Trophoblast cell (in vitro differentiated cells and primary cell): ENCODE data around the gene CARHSP1.
A peak's percentile ranks its signal among the peaks of the same experiment; 100 is the strongest.

Source experiments
- DNase-seq, 2 donors: peaks; one replicate each; pipeline ENCODE4 v3.0.0-alpha.2; 2016
- H2AFZ ChIP-seq: 2 replicates; pipeline ENCODE4 v1.6.1; 2013; ENCODE audit warnings: low read length, moderate library complexity, mild to moderate bottlenecking; ENCODE audit not compliant: insufficient read depth, poor library complexity
- H2AK5ac ChIP-seq: 2 replicates; pipeline ENCODE4 v1.6.1; 2013; ENCODE audit warnings: mild to moderate bottlenecking, low read length
- H2BK120ac ChIP-seq: 2 replicates; pipeline ENCODE4 v1.6.1; 2013; ENCODE audit warnings: low read length, mild to moderate bottlenecking, moderate library complexity; ENCODE audit not compliant: insufficient read depth, poor library complexity
- H2BK12ac ChIP-seq: 2 replicates; pipeline ENCODE4 v1.6.1; 2013; ENCODE audit warnings: mild to moderate bottlenecking, low read length, moderate library complexity
- H2BK5ac ChIP-seq: 2 replicates; pipeline ENCODE4 v1.6.1; 2013; ENCODE audit warnings: low read length, low read depth, moderate library complexity, mild to moderate bottlenecking; ENCODE audit not compliant: poor library complexity
- H3K14ac ChIP-seq: 2 replicates; pipeline ENCODE4 v1.6.1; 2013; ENCODE audit warnings: mild to moderate bottlenecking, low read length
- H3K18ac ChIP-seq: 2 replicates; pipeline ENCODE4 v1.6.1; 2013; ENCODE audit warnings: mild to moderate bottlenecking, low read length
- H3K23ac ChIP-seq: 2 replicates; pipeline ENCODE4 v1.6.1; 2013; ENCODE audit warnings: low read length
- H3K27ac ChIP-seq: 2 replicates; pipeline ENCODE4 v1.5.1; 2013; ENCODE audit warnings: low read depth, mild to moderate bottlenecking, inconsistent platforms, low read length, moderate library complexity
- H3K27me3 ChIP-seq: 2 replicates; pipeline ENCODE4 v1.6.1; 2013; ENCODE audit warnings: inconsistent platforms, mild to moderate bottlenecking, low read length, moderate library complexity; ENCODE audit not compliant: insufficient read depth
- H3K36me3 ChIP-seq, 2 experiments: 1 replicate in 1 of 2; 2 replicates in 1 of 2; pipeline ENCODE4 v1.6.1; 2013; ENCODE audit warnings: low read length in 2 of 2, mild to moderate bottlenecking in 2 of 2, moderate library complexity in 1 of 2; ENCODE audit not compliant: insufficient read depth in 2 of 2, control insufficient read depth in 1 of 2
- H3K4ac ChIP-seq: 2 replicates; pipeline ENCODE4 v1.6.1; 2013; ENCODE audit warnings: low read depth, mild to moderate bottlenecking, low read length, moderate library complexity
- H3K4me1 ChIP-seq, 2 experiments: 1 replicate in 1 of 2; 2 replicates in 1 of 2; pipeline ENCODE4 v1.6.1; 2013; ENCODE audit warnings: low read length in 2 of 2, mild to moderate bottlenecking in 2 of 2, moderate library complexity in 1 of 2; ENCODE audit not compliant: insufficient read depth in 2 of 2, control insufficient read depth in 1 of 2
- H3K4me2 ChIP-seq: 2 replicates; pipeline ENCODE4 v1.6.1; 2013; ENCODE audit warnings: inconsistent platforms, mild to moderate bottlenecking, low read length, moderate library complexity
- H3K4me3 ChIP-seq: 2 replicates; pipeline ENCODE4 v1.5.1; 2013; ENCODE audit warnings: mild to moderate bottlenecking, low read depth, low read length, inconsistent platforms
- H3K79me1 ChIP-seq: one replicate; pipeline ENCODE4 v1.6.1; 2013; ENCODE audit warnings: low read length
- H3K79me2 ChIP-seq: 2 replicates; pipeline ENCODE4 v1.6.1; 2013; ENCODE audit warnings: low read length, mild to moderate bottlenecking; ENCODE audit not compliant: control insufficient read depth, insufficient read depth, poor library complexity
- H3K9ac ChIP-seq: 2 replicates; pipeline ENCODE4 v1.6.1; 2013; ENCODE audit warnings: mild to moderate bottlenecking, low read length
- H3K9me3 ChIP-seq: 2 replicates; pipeline ENCODE4 v1.6.1; 2013; ENCODE audit warnings: low read depth, mild to moderate bottlenecking, control low read depth, inconsistent platforms, low read length; ENCODE audit not compliant: insufficient read depth
- H4K12ac ChIP-seq: 2 replicates; pipeline ENCODE4 v1.6.1; 2013; ENCODE audit warnings: low read depth, mild to moderate bottlenecking, low read length, moderate library complexity
- H4K8ac ChIP-seq: 2 replicates; pipeline ENCODE4 v1.6.1; 2013; ENCODE audit warnings: low read depth, mild to moderate bottlenecking, low read length, moderate library complexity
- H4K91ac ChIP-seq: one replicate; pipeline ENCODE4 v1.6.1; 2013; ENCODE audit warnings: low read depth, mild to moderate bottlenecking, low read length, moderate library complexity
- WGBS: extraction: QIAGEN DNeasy Blood & Tissue Kit; methylation state at CpG from one replicate; pipeline ENCODE4 v1.1.7; 2013; ENCODE audit warnings: missing lambda C conversion rate; ENCODE audit not compliant: insufficient read length, insufficient coverage; ENCODE audit errors: extremely low coverage; 5-methylcytosine and 5-hydroxymethylcytosine counted together

CARHSP1 gene

DNA sequence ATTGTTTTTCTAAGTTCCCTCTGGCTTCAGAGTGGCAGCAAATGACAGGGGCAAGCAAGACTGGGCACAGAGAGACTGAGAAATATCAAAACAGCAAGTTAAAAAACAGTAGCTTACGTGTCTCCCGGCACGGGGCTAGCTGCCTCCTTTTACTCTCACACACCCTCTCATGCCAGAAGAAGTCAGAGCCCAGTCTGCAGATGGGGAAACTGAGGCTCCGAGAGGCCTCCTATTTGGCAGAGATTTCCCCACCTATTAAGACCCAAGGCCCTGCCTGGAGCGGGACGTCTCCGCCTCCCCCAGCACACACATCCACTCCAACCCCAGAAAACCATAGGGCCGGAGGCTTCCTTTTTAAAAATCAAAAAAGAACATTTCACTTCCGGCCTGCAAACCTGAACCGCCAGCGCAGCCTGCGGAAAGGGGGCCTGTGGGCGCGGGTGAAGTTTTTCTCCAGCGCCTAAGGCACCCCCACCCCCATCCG is 832 bp downstream of the CARHSP1 start:
- Histone ChIP-seq H2BK12ac (peak overlapping the region; percentile 25), H3K4me1 (peaks cover 29 to 37% of the 10 kb centered on the region in 2 experiments), H3K18ac (peak overlapping the region; percentile 71), H3K27me3 (no peaks in the 10 kb centered on the region), H3K36me3 (peaks cover 9 to 11% of the 10 kb centered on the region in 2 experiments), H3K23ac (no peak overlapping the region), H4K91ac (peak overlapping the region; percentile 91), H3K14ac (peak overlapping the region; percentile 90), H3K4me2 (peak overlapping the region; percentile 96), H4K12ac (peak overlapping the region; percentile 54), H4K8ac (peak overlapping the region; percentile 63), H2AFZ (peak overlapping the region; percentile 19), H3K79me2 (peaks cover 37% of the 10 kb centered on the region), H2AK5ac (peak overlapping the region; percentile 58), H3K9me3 (no peaks in the 10 kb centered on the region), H2BK5ac (peak overlapping the region; percentile 77), H3K27ac (peak overlapping the region; percentile 88), H3K79me1 (peaks cover 30% of the 10 kb centered on the region), H3K4ac (peak overlapping the region; percentile 93), H3K9ac (peak overlapping the region; percentile 95), H2BK120ac (peak overlapping the region; percentile 87), H3K4me3 (peak overlapping the region; percentile 85)
- no CpG with 5 or more reads among the region's 16 CpGs for WGBS
- no peak for DNase-seq

DNA sequence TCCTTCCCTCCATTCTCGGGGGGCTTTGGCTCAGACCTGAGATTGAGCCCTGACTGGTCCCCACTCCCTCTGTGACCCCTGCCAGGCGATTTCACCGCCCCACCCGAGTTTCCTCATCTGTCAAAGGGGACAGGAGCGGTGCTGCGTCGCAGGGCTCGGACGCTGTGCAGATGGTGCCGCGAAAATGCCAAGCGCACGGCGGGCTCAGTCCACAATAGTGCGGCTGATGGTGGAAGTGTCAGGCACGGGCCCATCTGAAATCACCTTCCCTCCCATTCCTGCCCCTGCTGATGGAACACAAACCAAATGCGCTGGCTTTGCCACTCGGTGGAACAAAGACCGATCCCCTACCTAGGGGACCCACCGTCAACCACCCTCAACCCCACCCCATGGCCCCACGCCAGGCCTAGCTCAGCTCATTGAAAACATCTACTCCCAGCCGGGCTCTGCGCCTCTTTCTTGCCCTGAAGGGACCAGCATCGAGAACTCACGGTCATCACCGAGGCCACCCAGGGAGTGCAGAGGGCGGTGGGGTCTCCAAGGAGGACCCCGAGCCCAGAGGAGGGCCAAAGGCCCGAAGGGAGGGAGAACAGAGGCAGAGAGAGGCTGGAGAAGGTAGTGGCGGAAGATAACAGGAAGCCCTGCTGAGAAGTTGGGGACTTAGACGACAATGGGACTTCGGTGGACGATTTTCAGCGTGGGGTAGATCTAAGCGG is 1.4 kb downstream of the CARHSP1 start:
- WGBS: no CpG with 5 or more reads among the region's 35 CpGs
- H3K9me3 ChIP-seq: no peaks in the 10 kb centered on the region
- H3K79me1 ChIP-seq: peaks cover 30% of the 10 kb centered on the region
- peak overlapping the region; percentile 88 for H3K27ac ChIP-seq
- H2AFZ ChIP-seq: peak overlapping the region; percentile 62
- peak overlapping the region; percentile 87 for H2AK5ac ChIP-seq
- H4K12ac ChIP-seq: peak overlapping the region; percentile 6
- H3K4me2 ChIP-seq: peak overlapping the region; percentile 96
- no peak for DNase-seq
- peak overlapping the region; percentile 93 for H3K4ac ChIP-seq
- H3K23ac ChIP-seq: peak overlapping the region; percentile 29
- H2BK120ac ChIP-seq: peak overlapping the region; percentile 87
- peaks cover 9 to 11% of the 10 kb centered on the region in 2 experiments for H3K36me3 ChIP-seq
- peak overlapping the region; percentile 90 for H3K14ac ChIP-seq
- peaks cover 33 to 42% of the 10 kb centered on the region in 2 experiments for H3K4me1 ChIP-seq
- H3K18ac ChIP-seq: peak overlapping the region; percentile 71
- H3K27me3 ChIP-seq: no peaks in the 10 kb centered on the region
- H3K79me2 ChIP-seq: peaks cover 42% of the 10 kb centered on the region
- H4K91ac ChIP-seq: peak overlapping the region; percentile 91
- peak overlapping the region; percentile 63 for H4K8ac ChIP-seq
- peak overlapping the region; percentile 34 for H2BK12ac ChIP-seq
- peak overlapping the region; percentile 85 for H3K4me3 ChIP-seq
- peak overlapping the region; percentile 95 for H3K9ac ChIP-seq
- H2BK5ac ChIP-seq: peak overlapping the region; percentile 77

DNA sequence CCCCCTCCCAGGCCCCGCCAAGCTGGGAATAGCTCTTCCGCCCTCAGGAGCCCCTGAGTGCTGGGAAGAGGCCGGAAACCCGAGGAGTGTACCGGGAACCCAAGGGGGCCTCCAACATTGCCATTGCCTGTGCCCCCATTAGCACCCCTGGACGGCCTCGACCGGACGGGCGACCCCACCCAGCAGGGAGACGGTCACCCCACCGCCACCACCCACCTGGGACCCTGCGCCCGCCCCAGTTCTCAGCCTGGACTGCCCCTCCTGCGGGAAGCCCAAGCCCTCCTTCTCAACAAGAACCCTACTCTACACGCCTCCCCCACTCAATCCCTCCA is 2.0 kb downstream of the CARHSP1 start:
- peak overlapping the region; percentile 87 for H2BK120ac ChIP-seq
- peak overlapping the region; percentile 30 for H4K8ac ChIP-seq
- no peaks in the 10 kb centered on the region for H3K9me3 ChIP-seq
- WGBS: no CpG with 5 or more reads among the region's 16 CpGs
- peaks cover 45% of the 10 kb centered on the region for H3K79me2 ChIP-seq
- H3K4me1 ChIP-seq: peaks cover 33 to 42% of the 10 kb centered on the region in 2 experiments
- peak overlapping the region; percentile 17 for H3K23ac ChIP-seq
- H3K14ac ChIP-seq: peak overlapping the region; percentile 90
- H3K36me3 ChIP-seq: peaks cover 9 to 11% of the 10 kb centered on the region in 2 experiments
- H3K4me3 ChIP-seq: peak overlapping the region; percentile 85
- H3K27me3 ChIP-seq: no peaks in the 10 kb centered on the region
- peak overlapping the region; percentile 88 for H3K27ac ChIP-seq
- peak overlapping the region; percentile 96 for H3K4me2 ChIP-seq
- H2AK5ac ChIP-seq: peak overlapping the region; percentile 87
- H2AFZ ChIP-seq: peak overlapping the region; percentile 26
- H4K91ac ChIP-seq: peak overlapping the region; percentile 91
- no peak overlapping the region for H2BK12ac ChIP-seq
- DNase-seq: no peak
- H4K12ac ChIP-seq: peak overlapping the region; percentile 6
- peak overlapping the region; percentile 93 for H3K4ac ChIP-seq
- peak overlapping the region; percentile 71 for H3K18ac ChIP-seq
- H2BK5ac ChIP-seq: peak overlapping the region; percentile 77
- H3K79me1 ChIP-seq: peaks cover 30% of the 10 kb centered on the region
- peak overlapping the region; percentile 95 for H3K9ac ChIP-seq

DNA sequence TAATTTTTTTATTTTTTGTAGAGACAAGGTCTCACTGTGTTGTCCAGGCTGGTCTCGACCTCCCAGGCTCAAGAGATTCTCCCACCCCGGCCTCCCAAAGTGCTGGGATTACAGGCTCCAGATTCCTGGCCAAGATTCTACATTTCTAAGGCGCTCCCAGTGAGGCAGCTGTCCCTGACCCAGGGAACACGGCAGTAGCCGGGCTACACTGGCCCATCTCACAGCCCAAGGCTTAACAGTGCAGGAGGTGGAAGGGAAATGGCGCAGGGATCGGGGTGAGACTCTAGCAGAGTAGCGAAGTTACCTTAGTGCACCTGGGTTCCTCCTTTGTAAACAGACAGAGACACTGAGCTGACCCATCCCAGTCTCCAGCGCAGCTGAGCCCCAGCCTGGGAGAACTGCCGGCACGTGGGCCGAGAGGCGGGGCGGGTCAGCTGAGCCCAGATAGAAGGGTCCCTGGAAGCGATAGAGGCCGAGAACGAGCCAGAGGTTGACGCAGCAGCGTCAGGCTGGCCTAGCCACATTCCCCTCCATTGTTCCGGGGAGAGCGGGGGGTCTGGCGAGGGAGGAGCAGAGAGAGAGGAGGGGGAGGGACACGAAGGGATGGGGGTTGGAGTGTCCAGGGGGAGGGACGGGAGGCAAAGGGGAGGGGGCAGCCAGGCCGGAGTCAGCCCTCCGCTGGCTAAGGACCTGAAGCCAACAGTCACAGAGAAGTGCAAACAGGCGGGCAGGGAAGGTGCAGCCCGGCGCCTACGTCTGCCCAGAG is 2.5 kb downstream of the CARHSP1 start:
- no peak overlapping the region for H3K23ac ChIP-seq
- H2BK120ac ChIP-seq: peak overlapping the region; percentile 87
- DNase-seq: no peak
- peak overlapping the region; percentile 95 for H3K9ac ChIP-seq
- no peak overlapping the region for H4K91ac ChIP-seq
- H3K79me1 ChIP-seq: peaks cover 30% of the 10 kb centered on the region
- H3K4me3 ChIP-seq: peak overlapping the region; percentile 85
- peak overlapping the region; percentile 93 for H3K4ac ChIP-seq
- H3K14ac ChIP-seq: peak overlapping the region; percentile 90
- no peak overlapping the region for H2BK12ac ChIP-seq
- peak overlapping the region; percentile 88 for H3K27ac ChIP-seq
- no peaks in the 10 kb centered on the region for H3K27me3 ChIP-seq
- peaks cover 49% of the 10 kb centered on the region for H3K79me2 ChIP-seq
- peaks cover 11 to 14% of the 10 kb centered on the region in 2 experiments for H3K36me3 ChIP-seq
- no CpG with 5 or more reads among the region's 30 CpGs for WGBS
- H3K9me3 ChIP-seq: no peaks in the 10 kb centered on the region
- peak overlapping the region; percentile 6 for H4K12ac ChIP-seq
- no peak overlapping the region for H2AK5ac ChIP-seq
- peak overlapping the region; percentile 5 for H3K18ac ChIP-seq
- H3K4me2 ChIP-seq: peak overlapping the region; percentile 96
- peaks cover 38 to 46% of the 10 kb centered on the region in 2 experiments for H3K4me1 ChIP-seq
- H4K8ac ChIP-seq: no peak overlapping the region
- H2AFZ ChIP-seq: peak overlapping the region; percentile 26
- H2BK5ac ChIP-seq: peak overlapping the region; percentile 77
